GM21515 (cell line): ENCODE data around the gene GBA2.

Source experiments
- ATAC-seq: cut with Tn5 transposase; IDR thresholded peaks from one replicate; pipeline ENCODE4 v1.9.1; 2021; ENCODE audit not compliant: unreplicated experiment

Gene GBA2

DNA sequence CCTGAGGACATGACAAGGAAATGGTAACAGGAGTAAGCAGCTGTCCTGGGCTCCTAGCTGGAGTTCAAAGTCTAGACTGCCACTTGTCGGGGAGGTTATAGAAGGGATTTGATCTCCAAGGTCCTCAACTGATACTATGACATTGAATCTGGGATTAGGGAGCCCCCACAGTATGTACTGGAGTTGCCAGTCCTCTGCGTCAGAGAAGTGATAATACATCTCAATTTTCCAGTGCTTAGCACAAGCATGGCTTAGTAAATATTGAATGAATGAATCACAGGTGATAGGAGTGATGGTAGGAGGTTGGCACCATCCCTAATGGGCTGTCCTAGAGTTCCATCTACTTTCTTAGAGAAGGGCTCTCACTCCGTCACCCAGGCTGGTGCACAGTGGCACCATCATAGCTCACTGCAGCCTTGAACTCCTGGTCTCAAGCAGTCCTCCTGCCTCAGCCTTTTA, 53.1 kb downstream of the GBA2 start:
- no peak for ATAC-seq

DNA sequence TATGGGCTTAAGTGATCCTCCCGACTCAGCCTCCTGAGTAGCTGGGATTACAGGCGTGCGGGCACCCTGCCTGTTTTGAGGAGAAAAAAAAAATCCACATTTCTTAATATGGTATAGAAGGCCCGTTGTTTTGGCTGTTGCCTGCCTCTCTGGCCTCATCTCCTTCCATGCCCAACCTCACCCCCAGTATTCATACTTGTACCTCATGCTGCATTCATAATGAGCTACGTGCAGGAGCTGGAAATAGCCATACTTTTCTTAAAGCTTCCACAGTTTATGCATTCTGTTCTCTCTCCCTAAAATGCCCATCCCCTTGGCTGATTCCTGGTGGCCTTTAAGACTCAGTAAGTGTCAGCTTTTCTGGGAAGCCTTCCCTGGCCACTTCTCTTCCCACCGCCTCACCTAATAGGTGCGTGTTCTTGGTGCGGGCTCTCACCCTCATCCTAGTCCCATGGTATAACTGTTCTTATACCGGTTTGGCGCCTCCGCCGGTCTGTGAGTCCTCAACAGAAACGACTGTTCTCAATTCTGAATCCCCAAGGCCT, 57.2 kb downstream of the GBA2 start:
- ATAC-seq: no peak

DNA sequence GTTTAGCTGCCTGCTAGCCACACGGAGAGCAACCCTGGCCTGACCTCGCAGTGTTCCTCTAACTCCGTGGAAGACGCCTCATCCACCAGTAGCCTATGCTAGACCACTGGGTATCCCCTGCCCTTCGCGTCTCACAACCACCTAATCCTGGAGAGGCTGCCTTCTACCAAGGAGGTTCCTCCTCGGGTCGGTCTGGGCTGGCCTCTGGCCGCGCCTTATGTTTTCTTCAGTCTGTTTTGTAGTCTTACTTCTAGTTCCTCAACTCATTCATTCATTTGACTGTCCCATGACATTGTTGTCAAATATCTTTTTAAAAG, 57.7 kb downstream of the GBA2 start:
- ATAC-seq: no peak

DNA sequence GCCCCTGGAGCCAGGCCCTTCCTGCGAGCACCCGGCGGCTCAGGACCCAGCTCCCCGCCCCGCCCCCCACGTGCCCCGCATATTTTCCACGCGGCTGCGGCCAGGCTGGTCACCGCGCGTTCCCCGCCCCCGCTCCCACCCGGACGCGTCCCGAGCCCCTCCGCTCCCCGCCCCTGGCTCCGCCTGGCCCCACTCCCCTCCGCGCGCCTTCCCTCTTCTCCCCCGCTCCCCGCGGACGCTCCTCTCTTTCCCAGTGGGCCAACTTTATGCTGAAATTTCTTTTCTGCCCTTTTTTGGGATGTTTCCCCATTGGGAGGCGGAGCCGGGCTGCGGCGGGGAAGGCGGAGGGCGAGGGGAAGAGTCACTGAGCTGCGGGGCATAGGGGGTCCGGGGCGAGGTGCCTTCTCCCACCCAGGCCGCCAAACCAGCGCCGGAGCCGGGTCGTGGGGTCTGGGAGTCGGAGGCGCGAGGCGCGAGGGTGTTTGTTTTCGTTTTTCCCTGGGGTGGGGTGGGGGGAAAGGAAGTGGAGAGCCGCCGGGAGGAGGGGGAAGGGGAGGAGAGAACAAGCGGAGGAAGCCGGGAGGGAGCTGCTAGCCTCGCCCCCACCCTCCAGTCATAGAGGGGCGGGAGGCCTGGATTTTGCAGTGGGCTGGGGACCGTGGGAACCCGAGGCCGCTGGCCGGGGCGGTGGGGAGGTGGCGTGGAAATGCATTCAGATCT, 58.3 kb downstream of the GBA2 start:
- ATAC-seq: no peak

DNA sequence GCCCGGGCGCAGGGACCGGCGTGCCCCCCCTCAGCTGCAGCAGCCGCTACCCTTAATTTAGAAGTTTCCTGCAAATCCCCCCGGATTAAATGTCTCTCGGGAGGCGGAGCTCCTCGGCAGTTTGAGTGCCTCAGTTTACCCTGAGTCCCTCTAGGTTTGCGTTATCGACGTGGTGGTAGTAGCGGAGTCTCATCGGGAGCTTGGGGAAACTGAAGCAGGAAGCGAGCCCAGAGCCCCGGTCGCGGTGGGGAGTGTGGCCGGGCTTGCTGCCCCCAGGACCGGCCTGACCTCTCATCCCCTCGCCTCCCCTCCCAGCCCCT, 58.8 kb downstream of the GBA2 start:
- ATAC-seq: no peak

DNA sequence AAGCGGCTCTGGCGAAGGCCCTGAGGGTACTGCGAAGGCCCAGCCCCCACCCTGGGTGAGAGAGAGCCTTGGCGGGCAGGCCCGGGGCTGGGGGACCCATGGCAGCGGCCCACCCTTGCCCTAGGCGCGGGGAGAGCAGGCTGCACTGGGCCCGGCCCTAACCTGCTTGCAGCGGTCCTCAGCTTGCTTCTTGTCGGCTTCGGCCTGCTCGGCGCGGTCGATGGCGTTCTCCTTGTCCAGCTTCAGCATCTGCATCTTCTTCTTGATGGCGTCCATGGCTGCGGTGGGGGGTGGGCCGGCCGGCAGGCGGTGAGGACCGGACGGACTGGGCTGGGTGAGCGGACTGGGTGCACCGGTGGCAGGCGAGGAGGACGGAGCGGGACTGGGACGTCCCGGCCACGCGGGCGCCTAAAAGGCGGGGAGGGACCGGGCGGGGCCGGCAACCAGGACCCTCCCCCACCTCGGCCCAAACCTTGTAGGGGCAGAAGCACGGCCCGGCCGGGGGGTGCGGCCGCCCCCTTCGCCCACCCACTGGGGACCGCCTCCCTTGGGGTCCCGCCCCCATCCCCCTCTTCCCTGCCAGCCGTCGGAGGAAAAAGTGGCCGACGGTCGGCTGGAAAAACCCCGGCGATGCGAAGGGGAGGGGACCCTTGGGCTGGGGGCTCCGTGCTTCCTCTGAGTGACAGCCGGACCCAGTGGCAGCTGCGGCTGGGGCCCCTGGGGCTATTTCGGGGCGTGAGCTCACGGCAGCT, 59.3 kb downstream of the GBA2 start, which contains the start of gene TPM2:
TSS of gene TPM2 (minus strand) at position 384 of the 752 bp plus-strand sequence. CDS start at position 276, 108 bp downstream.
- no peak for ATAC-seq

DNA sequence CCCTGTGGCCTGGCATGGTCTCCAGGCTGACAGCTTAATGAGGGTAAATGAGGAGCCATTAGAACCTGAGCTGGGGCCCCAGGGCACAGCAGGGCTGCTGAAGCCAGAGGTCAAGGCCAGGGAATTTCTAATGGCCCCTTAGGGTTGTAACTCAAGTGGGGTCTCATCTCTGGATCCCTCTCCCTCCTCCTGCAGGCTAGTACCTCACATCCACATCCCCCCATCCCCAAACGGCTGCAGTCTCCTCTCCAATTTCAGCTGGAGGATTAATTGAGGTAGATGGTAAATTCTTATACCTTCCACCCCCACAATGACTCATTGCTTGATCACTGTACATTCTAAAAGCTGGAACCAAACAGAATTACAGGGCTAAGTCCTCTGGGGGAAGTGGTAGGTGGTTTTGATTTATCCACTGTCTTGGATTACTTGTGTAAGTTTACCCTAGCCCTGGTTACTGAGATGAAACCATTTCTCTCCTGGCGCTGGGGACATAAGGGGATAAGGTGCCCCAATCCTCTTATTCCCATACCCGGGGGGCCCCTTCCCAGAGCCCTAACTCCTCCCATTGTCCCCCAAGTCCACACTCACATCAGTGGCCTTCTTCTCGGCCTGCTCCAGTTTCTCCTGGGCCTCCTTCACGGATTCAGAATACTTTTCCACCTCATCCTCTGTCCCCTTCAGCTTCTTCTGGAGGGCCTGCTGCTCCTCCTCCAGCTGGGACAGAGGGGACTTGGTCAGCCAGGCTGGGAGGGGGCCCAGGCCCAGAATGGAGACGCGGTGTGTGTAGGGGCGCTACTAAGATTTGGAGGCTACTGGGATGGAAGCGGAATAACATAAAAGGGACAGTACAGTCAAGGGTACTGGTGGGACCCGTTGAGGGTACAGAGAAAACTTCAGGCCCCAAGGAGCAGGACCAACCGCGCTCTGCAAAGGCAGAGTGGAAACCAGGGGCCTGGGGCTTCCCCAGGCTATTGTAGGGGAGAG, 60.2 kb downstream of the GBA2 start:
- no peak for ATAC-seq

DNA sequence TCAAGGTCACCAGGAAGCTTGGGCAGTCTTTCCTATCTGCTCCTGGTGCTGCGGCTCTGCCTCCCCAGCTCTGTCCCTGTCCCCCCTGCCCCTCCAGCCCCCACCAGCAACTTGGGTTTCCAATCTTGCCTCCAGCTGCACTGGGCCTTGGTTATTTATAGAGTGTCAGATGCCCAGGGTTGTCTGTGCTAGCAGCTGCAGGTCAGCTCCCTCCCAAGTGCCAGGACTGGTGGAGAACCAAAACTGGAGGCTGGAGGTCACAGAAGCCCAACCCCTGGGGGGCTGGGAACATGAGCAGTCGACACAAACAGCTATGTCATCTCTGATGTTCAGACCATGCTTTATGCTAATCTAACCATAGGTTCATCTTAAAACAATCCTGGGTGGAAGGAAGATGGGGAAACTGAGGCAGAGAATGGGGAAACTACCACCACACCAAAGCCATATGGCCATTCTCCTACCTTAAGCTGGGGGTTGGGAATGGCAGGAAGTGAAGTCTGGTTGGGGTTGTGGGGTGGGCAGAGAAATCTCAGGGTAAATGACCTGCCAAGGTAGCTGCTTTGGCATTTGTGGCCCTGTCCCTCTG, 61.0 kb downstream of the GBA2 start:
- no peak for ATAC-seq

DNA sequence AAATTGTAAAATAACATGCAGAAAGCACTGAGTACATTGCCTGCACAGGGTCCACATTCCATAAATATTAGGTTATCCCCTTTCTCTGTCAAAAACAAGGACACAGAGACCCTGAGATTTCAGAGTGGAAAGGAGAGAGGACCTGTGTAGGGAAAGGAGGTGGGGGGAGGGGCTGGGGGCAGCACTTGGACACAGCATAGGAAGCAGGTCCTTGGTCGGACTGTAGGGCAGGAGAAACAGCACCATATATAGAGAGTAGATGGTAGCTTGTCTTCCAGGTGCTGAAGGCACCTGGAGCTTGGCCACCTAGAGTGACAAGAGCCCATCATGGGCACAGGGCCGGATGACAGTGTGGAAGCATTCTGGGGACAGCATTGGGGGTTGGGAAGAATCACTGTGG, 61.7 kb downstream of the GBA2 start:
- ATAC-seq: no peak
